Heart left ventricle (tissue), 13 donors: ENCODE data around the gene KANK2.

Experiments
- CTCF ChIP-seq, 12 donors: fragments of 200-600 bp; sonication (generic) in 4 of 12; IDR thresholded peaks; one replicate each; pipeline versions ENCODE4 v1.5.0 to v1.8.0; 2018 to 2022; ENCODE audit warnings: antibody characterized with exemption in 12 of 12, mild to moderate bottlenecking in 5 of 12
- POLR2A ChIP-seq, 2 donors: fragments of 450-650 bp; IDR thresholded peaks; one replicate each; pipeline ENCODE4 v1.6.1; 2017; ENCODE audit warnings: antibody characterized with exemption in 2 of 2, mild to moderate bottlenecking in 2 of 2, moderate library complexity in 2 of 2
- donor health status: ischemic (EF 13 %, LVEDD 7.1; RV severe dilation, severe dysfunction).
- donor health status: DM: no; HTN: yes; CAD: no.
- donor health status: DM: no; HTN: no; CAD: no.
- donor health status: ischemic (EF 25% LVEDD 6.9; RV normal size, moderate dysfunction).
- donor health status: ischemic (EF 25% LVEDD 5.7; RV mildly dilated, moderate dysfunction).
- donor health status: ischemic (EF 35%, LVEDD 5.7; RV mildly dilated, moderate dysfunction).
- donor health status: nonischemic (EF 11% LVEDD 7.7; RV severe dilation, severe dysfunction).
- donor health status: DM: yes; HTN: yes; CAD: no.
- donor health status: PGD.
- donor health status: ischemic (EF 29% LVEDD 5.4; RV normal size, mild dysfunction).
- donor health status: nonischemic (EF 23%, LVEDD 6.1; RV moderate dilation, normal function).

DNA sequence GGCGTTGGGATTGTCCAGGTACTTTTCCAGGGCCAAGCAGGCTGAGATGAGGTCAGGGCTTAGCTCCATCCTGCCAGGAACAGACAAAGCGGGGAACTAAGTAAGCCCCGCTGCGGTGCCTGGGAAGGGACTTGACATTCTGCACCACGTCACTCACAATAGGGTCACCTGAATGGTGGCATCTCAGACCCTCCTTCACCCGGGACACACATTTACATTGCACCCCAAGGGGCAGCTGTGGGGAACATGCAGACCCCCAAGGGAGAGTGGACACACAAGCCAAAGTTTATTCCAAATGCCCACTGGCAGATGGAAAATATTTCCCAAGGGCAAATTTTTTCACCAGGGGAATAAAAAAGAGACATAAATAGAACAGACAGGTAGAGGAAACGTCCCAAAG, 21.4 kb downstream of the KANK2 start:
- TF ChIP-seq CTCF (IDR thresholded peaks at IDR 0.05) (no peak), POLR2A (IDR thresholded peaks at IDR 0.05) (no peak)
